GM21786 (cell line): ENCODE measurements around the gene ATP9B.

Experiments
- ATAC-seq: cut with Tn5 transposase; IDR thresholded peaks from one replicate; pipeline ENCODE4 v1.9.1; 2021; ENCODE audit not compliant: unreplicated experiment

Gene ATP9B, protein sequence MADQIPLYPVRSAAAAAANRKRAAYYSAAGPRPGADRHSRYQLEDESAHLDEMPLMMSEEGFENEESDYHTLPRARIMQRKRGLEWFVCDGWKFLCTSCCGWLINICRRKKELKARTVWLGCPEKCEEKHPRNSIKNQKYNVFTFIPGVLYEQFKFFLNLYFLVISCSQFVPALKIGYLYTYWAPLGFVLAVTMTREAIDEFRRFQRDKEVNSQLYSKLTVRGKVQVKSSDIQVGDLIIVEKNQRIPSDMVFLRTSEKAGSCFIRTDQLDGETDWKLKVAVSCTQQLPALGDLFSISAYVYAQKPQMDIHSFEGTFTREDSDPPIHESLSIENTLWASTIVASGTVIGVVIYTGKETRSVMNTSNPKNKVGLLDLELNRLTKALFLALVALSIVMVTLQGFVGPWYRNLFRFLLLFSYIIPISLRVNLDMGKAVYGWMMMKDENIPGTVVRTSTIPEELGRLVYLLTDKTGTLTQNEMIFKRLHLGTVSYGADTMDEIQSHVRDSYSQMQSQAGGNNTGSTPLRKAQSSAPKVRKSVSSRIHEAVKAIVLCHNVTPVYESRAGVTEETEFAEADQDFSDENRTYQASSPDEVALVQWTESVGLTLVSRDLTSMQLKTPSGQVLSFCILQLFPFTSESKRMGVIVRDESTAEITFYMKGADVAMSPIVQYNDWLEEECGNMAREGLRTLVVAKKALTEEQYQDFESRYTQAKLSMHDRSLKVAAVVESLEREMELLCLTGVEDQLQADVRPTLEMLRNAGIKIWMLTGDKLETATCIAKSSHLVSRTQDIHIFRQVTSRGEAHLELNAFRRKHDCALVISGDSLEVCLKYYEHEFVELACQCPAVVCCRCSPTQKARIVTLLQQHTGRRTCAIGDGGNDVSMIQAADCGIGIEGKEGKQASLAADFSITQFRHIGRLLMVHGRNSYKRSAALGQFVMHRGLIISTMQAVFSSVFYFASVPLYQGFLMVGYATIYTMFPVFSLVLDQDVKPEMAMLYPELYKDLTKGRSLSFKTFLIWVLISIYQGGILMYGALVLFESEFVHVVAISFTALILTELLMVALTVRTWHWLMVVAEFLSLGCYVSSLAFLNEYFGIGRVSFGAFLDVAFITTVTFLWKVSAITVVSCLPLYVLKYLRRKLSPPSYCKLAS

DNA sequence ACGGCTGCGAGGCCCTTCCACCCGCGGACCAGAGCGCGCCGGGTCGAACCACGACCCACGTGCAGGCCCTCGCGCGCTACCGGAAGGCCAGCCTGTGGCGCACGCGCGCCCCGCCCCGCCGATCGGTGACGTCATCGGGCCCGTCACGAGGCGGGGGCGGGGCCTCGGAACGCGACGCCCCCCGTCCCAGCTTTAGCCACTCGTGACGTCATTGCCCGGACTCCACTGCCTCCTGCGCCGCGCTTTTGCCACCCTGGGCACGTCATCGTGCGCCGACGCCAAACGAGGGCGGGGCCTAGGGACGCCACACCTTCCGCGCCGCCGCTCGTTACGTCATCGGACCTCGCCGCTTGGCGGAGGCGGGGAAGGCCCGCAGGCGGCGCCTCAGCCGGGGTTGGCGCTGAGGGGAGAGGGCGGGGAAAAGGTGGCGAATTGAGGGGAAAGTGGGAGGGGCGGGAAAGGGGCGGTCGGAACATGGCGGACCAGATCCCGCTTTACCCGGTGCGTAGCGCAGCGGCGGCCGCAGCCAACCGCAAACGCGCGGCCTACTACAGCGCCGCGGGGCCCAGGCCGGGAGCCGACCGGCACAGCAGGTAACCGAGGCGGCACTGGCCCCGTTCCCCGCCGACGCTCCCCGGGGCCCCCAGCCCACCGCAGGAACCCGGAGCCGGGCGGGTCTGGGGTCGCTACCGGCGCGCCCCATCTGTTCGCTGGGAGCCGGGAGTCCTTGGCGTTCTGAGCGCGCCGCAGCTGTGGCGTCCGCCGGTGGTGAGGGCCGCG, at the start of gene ATP9B:
Gene ATP9B, plus strand, starts transcription at position 458 of the 780 bp plus-strand sequence. Its CDS starts 17 bp downstream, at position 475.
- peak; percentile 87 for ATAC-seq

DNA sequence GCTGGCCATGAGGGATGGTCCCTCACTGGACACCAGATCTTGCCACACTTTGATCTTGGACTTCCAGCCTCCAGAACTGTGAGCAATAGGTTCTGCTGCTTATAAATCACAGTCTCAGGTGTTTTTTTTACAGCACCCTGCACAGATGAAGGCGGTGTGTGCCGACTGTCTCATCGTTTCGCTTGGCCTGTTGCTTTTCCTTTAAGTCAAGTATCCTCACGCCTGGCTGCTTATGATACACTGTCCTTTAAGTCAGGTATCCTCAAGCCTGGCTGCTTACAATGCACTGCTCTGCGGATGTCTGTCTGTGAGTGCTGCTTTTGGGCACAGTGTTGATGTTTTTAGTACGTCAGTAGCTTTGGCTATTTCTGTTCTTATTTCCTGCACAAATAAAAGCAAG, 49.3 kb upstream of the ATP9B start:
- no peak for ATAC-seq

DNA sequence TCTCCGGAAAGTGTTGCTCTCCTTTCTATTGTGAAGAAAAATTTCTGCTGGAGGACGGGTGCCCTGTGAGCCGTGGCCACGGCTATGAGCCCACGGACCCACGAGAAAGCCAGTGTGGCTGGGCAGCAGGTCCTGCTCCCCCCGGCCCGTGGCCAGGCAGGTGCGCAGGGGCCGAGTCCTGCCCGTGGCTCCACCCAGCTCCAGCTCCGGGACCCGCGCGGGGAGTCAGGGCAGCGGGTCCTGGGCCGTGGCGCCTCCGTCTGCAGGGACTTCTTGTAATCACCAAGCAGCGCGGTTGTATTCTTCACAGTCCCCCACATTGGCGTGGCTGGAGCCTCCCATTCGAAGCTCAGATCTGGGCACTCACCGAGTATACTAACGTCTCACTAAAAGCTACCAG, 46.6 kb upstream of the ATP9B start:
- no peak for ATAC-seq

DNA sequence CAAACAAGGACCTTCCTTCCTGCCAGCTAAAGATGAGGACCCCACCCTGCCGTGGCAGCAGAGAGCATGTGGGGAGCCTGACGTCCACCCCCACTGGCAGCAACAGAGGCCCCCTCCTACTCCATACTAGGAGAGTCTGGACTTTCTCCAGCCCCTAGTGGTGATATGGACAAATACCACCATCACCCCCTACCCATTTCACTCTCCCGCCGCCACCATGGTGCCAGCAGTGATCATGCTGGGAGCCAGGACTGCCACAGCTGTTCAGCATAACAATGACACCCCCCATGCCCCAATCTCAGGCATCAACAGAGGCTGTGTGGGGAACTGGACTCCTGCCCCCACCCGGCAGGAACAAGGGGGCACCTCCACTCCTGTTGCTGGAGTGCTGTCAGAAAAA, 42.7 kb upstream of the ATP9B start:
- no peak for ATAC-seq

DNA sequence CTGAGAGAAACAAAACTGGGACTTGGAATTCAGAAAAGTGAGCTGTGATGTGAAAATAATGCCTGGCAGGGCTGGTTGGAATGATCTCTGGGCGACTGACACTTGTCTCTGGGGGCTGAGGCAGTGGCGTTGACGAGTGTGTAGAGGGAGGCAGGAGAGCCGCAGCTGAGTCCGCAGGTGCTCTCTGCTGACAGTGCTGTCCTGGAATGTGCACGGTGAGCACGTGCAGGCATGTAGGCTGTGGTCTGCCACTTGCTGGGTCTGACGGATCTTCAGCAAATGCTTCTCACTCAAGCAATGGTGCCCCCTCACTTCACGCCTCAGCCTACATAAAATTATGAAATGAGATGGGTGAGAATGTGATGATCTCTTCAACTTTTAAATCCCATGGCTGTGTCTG, 38.5 kb upstream of the ATP9B start:
- no peak for ATAC-seq

DNA sequence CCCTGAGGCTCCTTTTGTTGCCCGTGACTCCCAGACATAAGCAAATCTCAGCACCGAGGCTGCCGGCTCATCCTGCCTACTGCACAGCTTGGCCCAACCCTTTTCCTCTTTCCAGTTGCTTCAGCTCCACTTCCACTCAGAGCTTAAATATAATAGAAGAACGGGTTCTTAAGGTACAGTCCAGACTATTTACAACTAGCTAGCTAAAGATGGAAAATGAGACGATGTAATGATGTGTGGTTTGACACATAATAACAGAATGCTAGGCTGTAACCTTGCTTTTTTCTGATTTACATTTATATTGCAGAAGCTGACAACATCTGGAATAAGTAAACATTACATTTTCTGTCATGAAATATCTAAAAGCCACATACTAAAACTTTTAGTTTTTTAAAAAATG, 26.9 kb upstream of the ATP9B start:
- ATAC-seq = no peak

DNA sequence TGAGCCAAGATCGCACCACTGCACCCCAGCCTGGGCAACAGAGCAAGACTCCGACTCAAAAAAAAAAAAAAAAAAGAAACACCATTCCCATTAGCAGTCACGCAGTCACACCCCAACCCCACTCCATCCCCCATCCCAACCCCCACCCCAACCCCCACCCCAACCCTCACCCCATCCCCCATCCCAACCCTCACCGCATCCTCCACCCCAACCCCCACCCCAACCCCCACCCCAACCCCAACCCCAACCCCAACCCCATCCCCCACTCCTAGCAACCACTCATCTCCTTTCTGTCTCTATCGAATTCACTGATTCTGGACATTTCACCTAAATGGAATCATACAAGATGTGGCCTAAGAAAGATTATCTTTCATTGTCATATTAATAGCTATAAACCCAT, 25.9 kb upstream of the ATP9B start:
- ATAC-seq = no peak

DNA sequence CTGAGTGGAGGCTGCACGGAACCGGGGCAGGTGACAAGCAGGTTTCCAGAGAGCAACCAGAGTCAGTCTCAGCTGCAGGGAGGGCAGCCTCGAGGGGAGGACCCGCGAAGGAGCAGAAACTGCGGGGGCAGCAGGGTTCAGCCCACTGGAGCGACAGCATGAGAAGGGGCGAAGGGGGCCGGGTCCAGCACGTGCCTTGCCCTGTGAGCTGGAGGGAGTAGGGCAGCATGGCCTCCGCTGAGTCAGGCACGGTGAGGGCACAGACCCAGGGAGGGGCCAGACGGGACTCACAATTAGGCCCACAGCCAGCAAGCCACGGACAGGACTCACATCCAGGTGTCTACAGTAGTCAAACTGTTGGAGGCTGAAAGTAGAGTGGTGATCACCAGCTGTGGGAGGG, 22.7 kb upstream of the ATP9B start:
- no peak for ATAC-seq

DNA sequence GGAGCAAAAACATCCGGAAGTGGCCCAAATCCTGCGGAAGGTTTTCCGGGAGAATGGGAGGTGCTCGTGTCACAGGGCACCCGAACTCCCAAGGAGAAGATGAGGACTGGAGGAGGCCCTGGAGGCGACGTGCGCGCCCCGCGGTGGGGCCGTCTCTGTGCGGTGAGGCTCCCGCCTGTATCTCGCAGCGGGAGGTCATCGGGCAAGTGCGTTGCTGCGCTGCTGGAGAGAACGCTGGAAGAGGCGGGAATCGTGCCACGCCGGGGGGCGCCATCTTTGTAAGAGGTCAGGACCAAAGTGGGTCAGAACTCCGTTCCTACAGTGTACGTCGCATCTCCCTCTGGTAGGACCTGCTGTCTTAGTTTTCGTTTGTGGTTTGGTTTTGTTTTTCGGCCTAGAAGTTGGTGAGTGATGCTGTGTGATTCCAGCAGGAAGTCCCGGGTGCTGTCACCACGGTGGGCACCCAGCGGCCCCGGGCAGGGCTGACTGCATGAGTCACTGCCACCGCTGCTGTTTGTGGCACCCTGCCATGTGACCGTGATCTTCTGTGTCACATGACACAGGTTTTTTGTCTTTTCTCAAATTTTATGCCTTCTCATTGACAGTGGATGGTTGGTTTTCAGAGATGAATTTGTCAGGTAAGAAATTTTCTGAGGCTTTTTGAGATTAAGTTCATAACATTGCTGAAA, 21.5 kb upstream of the ATP9B start:
- no peak for ATAC-seq

DNA sequence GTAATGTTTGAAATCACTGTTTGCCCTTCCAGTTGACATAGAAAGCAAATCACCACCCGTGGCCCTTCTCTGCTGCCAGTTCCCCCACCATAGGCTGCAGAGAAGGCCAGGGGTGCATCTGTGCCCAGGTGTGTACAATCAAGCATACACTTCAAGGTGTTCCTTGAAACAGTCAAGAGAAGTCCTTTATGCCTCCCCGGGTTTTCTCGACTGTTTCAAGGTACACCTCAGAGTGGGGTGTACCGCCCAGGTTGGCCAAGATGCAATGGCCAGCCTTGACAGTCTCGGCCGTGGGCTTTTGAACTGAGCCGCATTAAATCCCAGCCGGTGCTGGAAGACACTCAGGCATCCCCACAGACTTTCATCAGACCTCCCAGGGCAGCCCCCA, 21.0 kb upstream of the ATP9B start:
- ATAC-seq = no peak

DNA sequence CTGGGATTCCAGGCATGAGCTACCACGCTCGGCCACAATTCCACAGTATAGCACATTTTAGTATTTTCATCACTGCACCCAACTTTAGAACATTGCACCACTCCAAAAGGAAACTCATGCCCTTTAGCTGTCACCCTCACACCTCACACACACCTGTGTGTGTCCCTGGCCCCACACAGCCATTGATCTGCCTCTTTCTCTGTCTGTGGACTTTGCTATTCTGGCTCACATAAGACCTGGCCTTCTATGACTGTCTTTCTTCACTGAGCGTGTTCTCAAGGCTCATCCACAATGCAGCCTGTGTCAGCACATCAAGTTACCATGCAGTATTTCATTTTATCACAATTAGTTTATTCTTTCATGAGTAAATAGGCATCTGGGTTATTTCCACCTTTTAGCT, 19.7 kb upstream of the ATP9B start:
- no peak for ATAC-seq

DNA sequence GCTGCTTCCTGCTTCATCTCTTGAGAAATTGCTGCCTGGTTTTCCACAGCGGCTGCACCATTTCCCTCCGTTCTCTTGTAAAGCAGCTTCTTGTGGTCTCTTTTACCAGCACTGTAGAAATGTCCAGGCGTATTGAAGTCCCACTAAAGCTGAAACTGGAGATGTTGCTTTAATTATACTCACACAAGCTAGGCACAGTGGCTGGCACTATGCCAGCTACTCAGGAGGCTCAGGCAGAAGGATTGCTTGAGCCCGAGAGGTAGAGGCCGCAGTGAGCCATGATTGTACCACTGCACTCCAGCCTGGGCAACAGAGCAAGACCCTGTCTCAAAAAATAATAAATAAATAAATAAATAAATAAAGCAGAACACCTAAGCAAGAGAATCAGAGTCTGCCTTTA, 19.2 kb upstream of the ATP9B start:
- ATAC-seq = no peak

DNA sequence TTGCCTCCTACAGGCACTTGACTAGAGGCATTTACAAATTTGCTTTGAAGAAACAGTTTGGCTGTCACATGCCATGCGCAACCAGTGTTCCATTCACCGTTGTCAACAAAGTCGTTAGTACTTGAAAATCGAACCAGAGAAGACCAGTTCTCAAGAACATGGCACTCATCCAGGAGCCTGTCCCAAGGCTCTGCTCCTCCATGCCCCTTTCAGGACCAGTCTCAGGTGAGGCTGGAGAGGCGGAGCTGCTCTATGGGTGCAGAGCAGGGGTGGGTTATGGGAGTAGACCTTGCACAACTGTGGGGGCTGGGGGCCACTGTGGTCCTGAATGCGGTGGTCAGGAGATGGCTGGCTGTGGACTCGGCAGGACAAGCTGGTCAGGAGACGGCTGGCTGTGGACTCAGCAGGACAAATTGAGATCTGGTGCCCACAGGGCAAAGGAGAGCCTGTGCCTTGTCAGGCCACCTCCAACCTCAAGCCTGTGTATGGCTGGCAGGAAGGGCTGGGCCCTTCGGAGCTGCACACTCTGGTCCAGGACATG, 12.3 kb upstream of the ATP9B start:
- no peak for ATAC-seq

DNA sequence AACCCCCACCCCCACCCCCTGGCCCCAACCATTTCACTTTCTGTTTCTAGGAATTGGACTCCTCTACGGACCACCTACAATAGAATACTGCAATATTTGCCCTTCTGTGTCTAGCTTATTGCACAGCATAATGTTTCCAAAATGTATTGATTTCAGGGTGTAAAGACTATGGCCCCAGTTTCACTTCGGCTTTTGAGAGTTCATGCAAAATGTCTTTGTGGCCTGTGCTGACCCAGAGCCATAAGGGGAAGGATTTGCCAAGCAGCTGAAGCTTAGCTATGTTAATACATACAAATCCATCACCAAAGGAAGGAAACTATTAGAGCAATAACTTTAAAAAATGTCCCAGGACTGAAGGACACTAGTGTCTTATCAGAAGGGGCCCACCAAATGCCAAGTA, 11.2 kb upstream of the ATP9B start:
- ATAC-seq = peak; percentile 96

DNA sequence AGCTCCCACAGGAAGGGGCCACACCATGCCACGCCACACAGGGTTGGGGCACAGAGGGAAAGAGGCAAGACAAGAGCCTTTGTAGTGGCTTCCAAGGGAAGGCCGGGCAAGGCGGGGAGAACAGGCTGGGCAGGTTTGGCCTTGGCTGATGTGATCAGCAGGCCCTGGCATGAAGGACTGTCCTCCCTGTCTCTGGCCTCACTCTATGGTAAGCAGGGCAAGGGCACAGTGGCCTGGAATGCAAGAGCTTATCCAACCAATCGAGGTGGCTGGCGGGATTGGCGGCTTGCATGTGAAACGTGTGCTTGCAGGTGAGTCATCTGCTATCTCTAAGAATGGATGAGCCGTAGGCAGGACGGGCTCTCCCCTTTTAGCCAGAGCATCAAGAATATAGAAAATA, 6.4 kb upstream of the ATP9B start:
- no peak for ATAC-seq

DNA sequence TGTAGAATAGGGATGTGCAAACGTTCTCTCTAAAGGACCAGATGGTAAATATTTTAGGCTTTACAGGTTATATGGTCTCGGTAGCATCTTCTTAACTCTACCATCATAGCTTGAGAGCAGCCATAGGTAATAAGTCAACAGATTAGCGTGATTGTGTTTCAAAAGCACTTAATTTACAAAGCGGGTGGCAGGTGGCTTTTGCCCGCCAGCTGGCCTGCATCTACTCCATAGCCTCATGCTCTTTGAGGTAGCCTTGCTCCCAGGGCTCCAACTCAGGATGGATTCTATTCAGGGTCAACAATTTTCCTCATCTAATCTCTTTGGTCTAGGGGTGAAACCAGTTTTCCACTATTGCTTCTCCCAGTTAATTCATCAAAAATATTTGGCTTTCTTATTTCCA, 5.0 kb upstream of the ATP9B start:
- ATAC-seq = no peak

DNA sequence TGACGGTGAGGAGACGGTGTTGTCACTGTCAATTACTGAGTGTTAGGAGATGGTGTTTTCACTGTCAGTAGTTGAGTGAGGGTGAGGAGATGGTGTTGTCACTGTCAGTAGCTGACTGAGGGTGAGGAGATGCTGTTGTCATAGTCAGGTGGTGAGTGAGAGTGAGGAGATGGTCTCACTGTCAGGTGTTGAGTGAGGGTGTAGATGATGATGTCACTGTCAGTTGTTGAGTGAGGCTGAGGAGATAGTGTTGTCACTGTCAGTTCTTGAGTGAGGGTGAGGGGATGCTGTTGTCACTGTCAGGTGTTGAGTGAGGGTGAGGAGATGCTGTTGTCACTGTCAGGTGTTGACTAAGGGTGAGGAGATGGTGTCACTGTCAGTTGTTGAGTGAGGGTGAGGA, 3.4 kb upstream of the ATP9B start:
- no peak for ATAC-seq

DNA sequence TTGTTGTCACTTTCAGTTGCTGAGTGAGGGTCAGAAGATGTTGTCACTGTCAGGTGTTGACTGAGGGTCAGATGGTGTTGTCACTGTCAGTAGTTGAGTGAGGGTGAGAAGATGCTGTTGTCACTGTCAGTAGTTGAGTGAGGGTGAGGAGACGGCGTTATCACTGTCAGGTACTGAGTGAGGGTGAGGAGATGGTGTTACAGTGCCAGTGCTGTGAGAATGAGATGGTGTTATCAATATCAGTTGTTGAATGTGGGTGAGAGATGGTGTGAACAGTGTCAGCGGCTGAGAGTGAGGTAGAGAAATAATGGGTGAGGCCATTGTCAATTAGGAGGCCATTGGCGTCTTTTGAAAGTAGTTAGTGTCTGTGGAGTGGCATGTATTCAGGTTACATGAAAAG, 1.6 kb upstream of the ATP9B start:
- ATAC-seq = no peak

DNA sequence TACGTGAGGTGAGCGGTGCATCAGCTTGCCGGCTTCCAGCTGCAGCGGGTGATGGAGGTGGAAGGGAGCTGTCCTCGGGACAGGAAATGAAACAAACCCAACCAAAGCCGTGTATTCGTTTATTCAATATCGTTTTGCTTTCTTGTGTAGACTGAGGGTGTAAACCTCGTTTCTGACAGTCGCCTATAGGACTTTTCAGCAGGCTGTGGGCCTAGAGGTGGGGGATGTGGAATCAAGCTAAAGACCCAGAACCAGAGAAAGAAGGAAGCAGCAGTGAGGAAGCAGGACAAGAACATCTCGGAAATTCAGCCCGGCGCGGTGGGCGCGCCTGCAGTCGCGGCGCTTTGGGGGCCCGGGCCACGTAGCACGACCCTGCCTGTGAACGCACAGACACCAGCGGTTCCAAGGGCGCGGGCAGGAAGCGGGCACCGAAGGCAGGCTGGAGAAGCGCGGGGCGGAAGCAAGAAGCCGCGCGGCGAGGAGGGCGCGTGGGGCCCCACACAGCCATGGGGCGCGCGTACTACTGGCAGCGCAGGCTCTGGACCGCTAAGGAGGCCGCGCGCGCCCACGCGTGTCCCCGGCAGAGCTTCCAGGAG, 755 bp upstream of the ATP9B start:
- ATAC-seq = no peak

DNA sequence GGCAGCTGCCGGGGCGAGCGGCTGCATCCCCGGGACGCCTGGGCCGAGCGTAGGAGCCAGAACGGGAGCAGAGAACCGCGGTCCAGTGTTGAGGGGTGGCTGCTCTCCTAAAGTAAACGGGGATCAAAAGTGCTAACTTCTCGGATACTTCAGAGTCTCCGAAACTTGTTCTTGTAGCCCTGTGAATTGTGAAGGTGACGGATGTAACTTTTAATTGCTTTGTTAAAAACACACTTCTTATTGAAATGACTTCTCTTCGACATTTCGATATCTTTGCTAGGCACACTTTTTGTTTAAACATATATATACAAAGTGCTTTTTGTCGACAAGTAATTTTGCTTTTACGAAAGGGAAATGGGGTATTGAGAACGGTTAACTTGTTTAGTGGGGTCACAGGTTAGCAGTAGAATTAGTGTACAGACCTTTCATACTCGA, 540 bp downstream of the ATP9B start:
- ATAC-seq = no peak
